ENCODE results near the gene SELENOW.
"Not testable (repeated sequence)": the region's sequence is repeated elsewhere in the genome, so short reads cannot be mapped to it uniquely, and the experiment has no call there.

DNA sequence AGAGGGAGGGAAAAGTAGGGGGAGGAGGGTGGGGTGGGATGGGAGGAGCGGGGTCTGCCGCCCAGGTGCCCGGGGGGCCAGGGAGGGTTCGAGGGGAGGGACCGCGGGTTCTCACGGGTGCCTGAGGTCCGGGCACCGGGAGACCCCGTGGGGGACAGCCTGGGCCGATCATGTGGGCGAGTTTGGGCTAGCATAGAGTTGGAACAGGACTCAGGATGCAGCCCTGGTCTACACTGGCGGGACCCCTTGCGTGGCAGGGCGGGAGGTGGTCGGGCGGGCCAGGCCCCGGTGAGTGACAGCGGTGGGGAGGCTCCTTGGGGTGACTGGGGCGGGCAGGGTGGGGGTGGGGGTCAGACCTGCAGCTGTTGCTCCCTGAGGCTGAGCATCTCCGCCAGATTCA, 24.6 kb downstream of the SELENOW start:
- TF ChIP-seq, protein P1, sequence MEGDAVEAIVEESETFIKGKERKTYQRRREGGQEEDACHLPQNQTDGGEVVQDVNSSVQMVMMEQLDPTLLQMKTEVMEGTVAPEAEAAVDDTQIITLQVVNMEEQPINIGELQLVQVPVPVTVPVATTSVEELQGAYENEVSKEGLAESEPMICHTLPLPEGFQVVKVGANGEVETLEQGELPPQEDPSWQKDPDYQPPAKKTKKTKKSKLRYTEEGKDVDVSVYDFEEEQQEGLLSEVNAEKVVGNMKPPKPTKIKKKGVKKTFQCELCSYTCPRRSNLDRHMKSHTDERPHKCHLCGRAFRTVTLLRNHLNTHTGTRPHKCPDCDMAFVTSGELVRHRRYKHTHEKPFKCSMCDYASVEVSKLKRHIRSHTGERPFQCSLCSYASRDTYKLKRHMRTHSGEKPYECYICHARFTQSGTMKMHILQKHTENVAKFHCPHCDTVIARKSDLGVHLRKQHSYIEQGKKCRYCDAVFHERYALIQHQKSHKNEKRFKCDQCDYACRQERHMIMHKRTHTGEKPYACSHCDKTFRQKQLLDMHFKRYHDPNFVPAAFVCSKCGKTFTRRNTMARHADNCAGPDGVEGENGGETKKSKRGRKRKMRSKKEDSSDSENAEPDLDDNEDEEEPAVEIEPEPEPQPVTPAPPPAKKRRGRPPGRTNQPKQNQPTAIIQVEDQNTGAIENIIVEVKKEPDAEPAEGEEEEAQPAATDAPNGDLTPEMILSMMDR (IDR thresholded peaks at IDR 0.05) = not testable (repeated sequence)
- not testable (repeated sequence) for TF ChIP-seq POLR2A (IDR thresholded peaks at IDR 0.05); EP300 (IDR thresholded peaks at IDR 0.05; ENCODE audit: low read depth)

Measured in transverse colon (tissue), 3 donors.